ENCODE measurements around the gene RIOX2. TPM values are rescaled to one million over a fixed set of nuclear protein-coding genes. Genes with fewer than 3 reads are reported as not detected.

The RIOX2 gene
- 26.1 and 26.8 TPM in 2 replicates for total RNA-seq (2014; rRNA removed; shearing (Covaris generic))
- total RNA-seq (2022), result 32.0 and 32.6 TPM in 2 replicates
- percentile 82 among the genes with signal in this experiment for Bru-seq, nascent RNA
- percentile 65 among the genes with signal in this experiment for BruChase-seq, experiment 1, labeled RNA remaining after a 6-hour chase
- percentile 78 among the genes with signal in this experiment for BruChase-seq, experiment 2, labeled RNA remaining after a 2-hour chase
- long read RNA-seq, full-length matches to known transcripts, result 21 of 46 reads
- long read RNA-seq, partial matches to known transcripts, result 12 of 46 reads
- long read RNA-seq, other reads (novel, unspliced or antisense), result 13 of 46 reads

DNA sequence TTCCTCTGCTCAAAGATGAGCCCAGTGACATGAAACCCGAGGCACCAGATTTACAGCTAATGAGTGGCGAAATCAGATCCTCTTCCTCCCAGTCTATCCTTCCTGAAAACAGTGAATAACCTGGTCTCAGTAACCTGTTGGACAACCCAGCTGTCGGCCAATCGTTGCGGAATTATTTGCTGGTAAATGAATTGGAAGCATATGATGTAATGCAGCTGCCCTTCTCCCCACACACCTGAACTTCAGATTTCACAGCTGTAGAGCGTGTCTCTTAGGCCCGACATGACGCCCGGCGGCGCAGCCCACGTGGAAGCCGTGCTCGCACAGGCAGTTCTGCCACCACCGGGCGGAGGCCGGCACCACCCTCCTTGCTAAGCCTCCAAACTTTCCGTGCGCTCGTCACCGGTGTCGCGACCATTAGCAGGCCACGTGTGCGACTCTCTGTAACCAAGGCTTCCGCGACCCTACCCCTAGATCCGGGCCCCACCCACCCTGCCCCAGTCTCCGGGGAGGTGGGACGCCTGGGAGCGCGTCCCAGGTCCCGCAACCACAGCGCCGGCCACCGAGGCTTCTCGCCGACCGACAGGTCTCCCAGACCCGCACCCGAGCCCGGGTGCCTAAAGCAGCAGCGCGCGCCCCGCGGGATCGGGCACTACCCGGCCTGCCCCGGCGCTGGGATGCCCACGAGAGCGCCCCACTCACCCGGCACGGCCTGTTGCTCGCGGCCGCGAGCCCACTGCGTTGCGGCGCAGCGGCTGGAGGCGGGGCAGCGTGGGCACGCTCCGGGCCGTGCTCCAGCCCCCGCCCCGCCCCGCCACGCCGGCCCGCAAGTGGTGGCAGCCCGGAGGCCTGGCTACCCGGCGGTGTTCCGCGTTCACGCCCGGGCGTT lies at the start of gene RIOX2:
RIOX2 (minus strand) TSS at position 753 of the 889 bp plus-strand sequence. CDS start 4,838 bp downstream, outside the sequence.
- H4K20me1 ChIP-seq (ENCODE audit: insufficient read depth, low read length), result no peaks in the 10 kb centered on the region
- H3K9me3 ChIP-seq (ENCODE audit: low read length), result no peaks in the 10 kb centered on the region
- TF ChIP-seq EZH2phosphoT487 (IDR thresholded peaks at IDR 0.05; ENCODE audit: borderline replicate concordance, low read depth, low read length) (no peak), CTCF (conservative IDR thresholded peaks at IDR 0.05; ENCODE audit: low read length) (no peak)
- H3K27ac ChIP-seq (ENCODE audit: low read depth, low read length, poor library complexity, severe bottlenecking), result peak within 1 kb of the TSS; percentile 46
- intact Hi-C loops (cut with micrococcal nuclease; ENCODE audit: unreplicated experiment), result loop anchor here (2.0 to 5.0 kb wide), 2 partner anchors 35 to 210 kb away; partner anchors contain the start of gene ARL6
- H2AFZ ChIP-seq (ENCODE audit: low read length), result peak within 1 kb of the TSS; percentile 68
- ChIA-PET POLR2A (interaction anchor here (0.6 to 1.3 kb wide), 2 partner anchors 12 to 36 kb away, joined by 4 to 6 read pairs; no protein-coding TSS in a partner anchor), CTCF (ENCODE audit: unreplicated experiment) (interaction anchor here (1.0 kb wide), 1 partner anchor 51 kb away, joined by 3 read pairs; no protein-coding TSS in a partner anchor)
- H3K36me3 ChIP-seq (ENCODE audit: insufficient read depth, low read length), result peaks cover 6% of the 10 kb centered on the region; the same call in 1 of the 2 replicates
- H3K4me3 ChIP-seq (ENCODE audit: low read depth, low read length, poor library complexity, severe bottlenecking), result peak within 1 kb of the TSS; percentile 73
- H3K4me2 ChIP-seq (ENCODE audit: low read length), result peak within 1 kb of the TSS; percentile 96
- no peaks in the 10 kb centered on the region for H3K9me2 ChIP-seq (ENCODE audit: insufficient read depth, low read length)
- H3K4me1 ChIP-seq (ENCODE audit: insufficient read depth, low read length, poor library complexity, severe bottlenecking), result peaks cover 32% of the 10 kb centered on the region
- TSS peak; percentile 72 for BruUV-seq (replicated peaks)
- H3K79me2 ChIP-seq (ENCODE audit: insufficient read depth, low read depth, low read length), result peaks cover 28% of the 10 kb centered on the region; the same call in 1 of the 2 replicates
- peak; percentile 79 for DNase-seq (ENCODE audit: low spot score)

- Histone ChIP-seq H3K4me3 (ENCODE audit: low read depth, low read length, poor library complexity, severe bottlenecking) (no peak overlapping the region), H3K9me3 (ENCODE audit: low read length) (no peaks in the 10 kb centered on the region), H3K9me2 (ENCODE audit: insufficient read depth, low read length) (no peaks in the 10 kb centered on the region), H3K4me2 (ENCODE audit: low read length) (no peak overlapping the region), H3K27ac (ENCODE audit: low read depth, low read length, poor library complexity, severe bottlenecking) (no peak overlapping the region), H4K20me1 (ENCODE audit: insufficient read depth, low read length) (no peaks in the 10 kb centered on the region), H3K4me1 (ENCODE audit: insufficient read depth, low read length, poor library complexity, severe bottlenecking) (no peaks in the 10 kb centered on the region), H3K79me2 (ENCODE audit: insufficient read depth, low read depth, low read length) (no peaks in the 10 kb centered on the region), H3K36me3 (ENCODE audit: insufficient read depth, low read length) (no peaks in the 10 kb centered on the region), H2AFZ (ENCODE audit: low read length) (no peak overlapping the region)
- intact Hi-C loops (cut with micrococcal nuclease; ENCODE audit: unreplicated experiment), result loop anchor here (10.0 kb wide), 2 partner anchors 106 to 1156 kb away; no protein-coding TSS in a partner anchor
- BruUV-seq (replicated peaks), result no TSS peak
- TF ChIP-seq CTCF (conservative IDR thresholded peaks at IDR 0.05; ENCODE audit: low read length) (no peak), EZH2phosphoT487 (IDR thresholded peaks at IDR 0.05; ENCODE audit: borderline replicate concordance, low read depth, low read length) (no peak)
- ChIA-PET CTCF (ENCODE audit: unreplicated experiment) (no interaction called here), POLR2A (interaction anchor here (0.7 to 1.7 kb wide), 6 partner anchors 8 to 631 kb away, joined by 3 to 8 read pairs (median 4); no protein-coding TSS in a partner anchor)
- DNase-seq (ENCODE audit: low spot score), result no peak
These were observed 48.2 kb upstream of the RIOX2 start for GRCh38 chr3:98020412-98020811.

All from OCI-LY7 (cell line).